Esophagus squamous epithelium (tissue), 5 donors: ENCODE data around the gene SHTN1. TPM values are rescaled to one million over a fixed set of nuclear protein-coding genes. Genes with fewer than 3 reads are reported as not detected.

Source experiments
- DNase-seq: peaks from one replicate; lab custom pipeline; 2025; lab: John Stamatoyannopoulos, UW
- H3K27ac ChIP-seq, 4 donors: fragments of 200-600 bp; sonication (generic); one replicate each; pipeline ENCODE4 v1.5.1; 2016 to 2019; ENCODE audit warnings: mild to moderate bottlenecking in 1 of 4
- H3K27me3 ChIP-seq, 4 donors: fragments of 200-600 bp; sonication (generic); 1 replicate in 3 of 4; 2 replicates in 1 of 4; pipeline versions ENCODE4 v1.5.1 to v1.6.0; 2017 to 2021; ENCODE audit warnings: antibody characterized with exemption in 1 of 4
- H3K36me3 ChIP-seq, 3 donors: fragments of 200-600 bp; sonication (generic); one replicate each; pipeline ENCODE4 v1.5.1; 2016 to 2019
- H3K4me1 ChIP-seq, 3 donors: fragments of 200-600 bp; sonication (generic); one replicate each; pipeline ENCODE4 v1.5.1; 2017 to 2019
- H3K4me3 ChIP-seq, 4 donors: fragments of 200-600 bp; sonication (generic); 1 replicate in 3 of 4; 2 replicates in 1 of 4; pipeline ENCODE4 v1.5.1; 2016 to 2019; ENCODE audit warnings: mild to moderate bottlenecking in 2 of 4, moderate library complexity in 1 of 4
- H3K9me3 ChIP-seq, 3 donors: fragments of 200-600 bp; sonication (generic); one replicate each; pipeline ENCODE4 v1.5.1; 2016 to 2019
- POLR2A ChIP-seq, 4 donors: fragments of 450-650 bp; IDR thresholded peaks; one replicate each; pipeline ENCODE4 v1.6.1; 2017; ENCODE audit warnings: antibody characterized with exemption in 4 of 4, mild to moderate bottlenecking in 4 of 4, moderate library complexity in 3 of 4
- WGBS, 2 donors: methylation state at CpG; one replicate each; pipeline ENCODE4 v1.1.5; 2018; 5-methylcytosine and 5-hydroxymethylcytosine counted together
- intact Hi-C: fragments of 100-400 bp; cut with DNase I; formaldehyde crosslinking; loops from one replicate; pipeline ENCODE4 v1.15.0; 2022
- total RNA-seq, 4 donors: library from RNA; depleted of rRNA; stranded (reverse); fragments of >200 nt; gene quantifications; one replicate each; pipeline ENCODE4 v1.1.0, GENCODE V29; 2016
- TF ChIP-seq, protein P1 (sequence below), 6 experiments: fragments of 450-650 bp in 4 of 6; fragments of 200-600 bp in 2 of 6; sonication (generic) in 2 of 6; IDR thresholded peaks; one replicate each; pipeline ENCODE4 v1.5.1; 2016 to 2019; ENCODE audit warnings: antibody characterized with exemption in 6 of 6, mild to moderate bottlenecking in 4 of 6, moderate library complexity in 4 of 6
- donor health status: DM: yes; HTN: yes; CAD: no.

The SHTN1 gene
- total RNA-seq, 4 donors from 2014 or later, result 8.6 to 12.5 (median 10.2) TPM

DNA sequence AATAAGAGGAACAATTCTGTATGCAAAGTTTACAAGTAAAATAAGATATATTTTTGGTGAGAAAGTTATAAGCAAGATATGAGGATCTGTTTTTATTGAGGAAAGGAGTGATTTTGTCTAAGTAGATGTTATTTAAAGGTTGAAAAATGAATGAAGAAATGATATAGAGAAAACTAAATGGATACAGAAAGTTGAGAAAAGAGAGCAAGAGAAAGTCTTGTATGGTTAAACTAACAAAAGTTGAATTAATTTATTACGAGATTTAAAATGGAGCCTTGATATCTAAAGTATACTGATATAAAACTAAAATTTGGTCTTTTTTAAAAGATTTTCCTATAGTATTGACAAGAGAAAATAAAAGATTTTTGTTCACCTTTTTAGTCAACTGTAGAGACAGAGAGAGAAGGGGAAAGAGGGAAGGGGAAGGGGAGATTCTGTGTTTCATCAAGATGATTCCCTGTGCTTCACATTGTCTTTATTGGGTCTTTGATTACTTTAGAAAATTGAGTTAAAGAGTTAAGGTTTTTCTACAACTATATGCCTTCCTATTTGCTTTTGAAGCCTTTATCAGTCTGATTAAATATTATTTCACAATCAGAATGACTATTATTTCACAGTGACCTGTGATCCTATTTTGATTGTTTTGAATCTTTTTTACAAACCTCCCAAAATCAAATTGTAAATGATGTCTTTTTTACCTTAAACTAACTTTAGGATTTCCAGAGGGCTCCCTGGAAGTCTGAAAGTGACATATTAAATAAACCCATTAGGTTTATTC, 10.7 kb downstream of the SHTN1 start:
- H3K4me3 ChIP-seq, result no peak overlapping the region
- no peaks in the 10 kb centered on the region for H3K27me3 ChIP-seq
- intact Hi-C loops, result no loop called here
- no peaks in the 10 kb centered on the region for H3K9me3 ChIP-seq
- no peak overlapping the region for H3K27ac ChIP-seq
- WGBS, 2 donors, result 92 to 93% methylated on average over 1 of the region's 1 CpG
- TF ChIP-seq, protein P1, sequence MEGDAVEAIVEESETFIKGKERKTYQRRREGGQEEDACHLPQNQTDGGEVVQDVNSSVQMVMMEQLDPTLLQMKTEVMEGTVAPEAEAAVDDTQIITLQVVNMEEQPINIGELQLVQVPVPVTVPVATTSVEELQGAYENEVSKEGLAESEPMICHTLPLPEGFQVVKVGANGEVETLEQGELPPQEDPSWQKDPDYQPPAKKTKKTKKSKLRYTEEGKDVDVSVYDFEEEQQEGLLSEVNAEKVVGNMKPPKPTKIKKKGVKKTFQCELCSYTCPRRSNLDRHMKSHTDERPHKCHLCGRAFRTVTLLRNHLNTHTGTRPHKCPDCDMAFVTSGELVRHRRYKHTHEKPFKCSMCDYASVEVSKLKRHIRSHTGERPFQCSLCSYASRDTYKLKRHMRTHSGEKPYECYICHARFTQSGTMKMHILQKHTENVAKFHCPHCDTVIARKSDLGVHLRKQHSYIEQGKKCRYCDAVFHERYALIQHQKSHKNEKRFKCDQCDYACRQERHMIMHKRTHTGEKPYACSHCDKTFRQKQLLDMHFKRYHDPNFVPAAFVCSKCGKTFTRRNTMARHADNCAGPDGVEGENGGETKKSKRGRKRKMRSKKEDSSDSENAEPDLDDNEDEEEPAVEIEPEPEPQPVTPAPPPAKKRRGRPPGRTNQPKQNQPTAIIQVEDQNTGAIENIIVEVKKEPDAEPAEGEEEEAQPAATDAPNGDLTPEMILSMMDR (IDR thresholded peaks at IDR 0.05), result no peak
- no peak for TF ChIP-seq POLR2A (IDR thresholded peaks at IDR 0.05)
- DNase-seq, result no peak
- no peaks in the 10 kb centered on the region for H3K4me1 ChIP-seq
- H3K36me3 ChIP-seq, result no peaks in the 10 kb centered on the region

DNA sequence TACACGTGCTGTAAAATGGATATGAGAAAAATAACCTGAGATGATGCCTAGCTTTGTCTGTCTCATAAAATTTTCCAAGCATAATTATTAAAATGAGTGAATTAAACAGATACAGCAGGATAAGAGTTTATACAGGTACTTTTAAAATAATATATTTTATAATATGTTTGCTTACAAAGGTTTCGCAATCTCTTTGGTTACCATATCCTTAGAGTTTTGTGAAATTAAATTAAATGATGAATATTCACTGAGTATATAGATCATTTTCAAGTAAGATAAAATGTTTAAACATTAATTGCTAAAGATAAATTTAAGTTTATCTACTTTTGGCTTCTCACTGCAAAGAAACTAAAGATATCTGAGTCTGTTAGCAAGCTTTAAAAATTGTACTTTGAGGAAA, 11.4 kb downstream of the SHTN1 start:
- H3K36me3 ChIP-seq, result no peaks in the 10 kb centered on the region
- 90 to 93% methylated on average over 2 of the region's 2 CpGs for WGBS, 2 donors
- H3K27ac ChIP-seq, result no peak overlapping the region
- peaks cover 0 to 4% (median 0%) of the 10 kb centered on the region in 3 donors for H3K4me1 ChIP-seq
- no peaks in the 10 kb centered on the region for H3K9me3 ChIP-seq
- intact Hi-C loops, result no loop called here
- DNase-seq, result no peak
- no peaks in the 10 kb centered on the region for H3K27me3 ChIP-seq
- TF ChIP-seq, protein P1 (IDR thresholded peaks at IDR 0.05), result no peak
- TF ChIP-seq POLR2A (IDR thresholded peaks at IDR 0.05), result no peak
- no peak overlapping the region for H3K4me3 ChIP-seq

DNA sequence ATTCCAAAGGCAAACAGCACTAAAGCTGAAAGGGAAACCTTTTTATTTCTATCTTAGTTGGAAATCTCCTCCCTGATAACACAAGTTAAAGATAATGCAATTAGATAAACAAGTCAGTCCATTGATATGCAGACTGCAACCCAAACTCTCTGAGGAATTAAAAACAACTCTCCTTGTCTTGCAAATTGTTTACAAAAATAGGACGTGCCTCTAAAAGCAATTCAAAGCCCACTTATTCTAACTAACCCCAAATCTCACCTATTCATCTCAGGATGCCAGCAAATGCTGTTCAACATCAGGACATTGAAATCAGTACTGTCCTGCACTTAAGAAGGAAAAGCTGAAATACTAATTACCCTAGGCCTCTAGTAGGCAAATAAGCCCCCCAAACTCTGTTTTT, 12.8 kb downstream of the SHTN1 start:
- H3K36me3 ChIP-seq, result no peaks in the 10 kb centered on the region
- peaks cover 0 to 5% (median 0%) of the 10 kb centered on the region in 3 donors for H3K4me1 ChIP-seq
- 61 to 86% methylated on average over 1 of the region's 1 CpG for WGBS, 2 donors
- H3K27me3 ChIP-seq, result no peaks in the 10 kb centered on the region
- no peak overlapping the region for H3K27ac ChIP-seq
- no peaks in the 10 kb centered on the region for H3K9me3 ChIP-seq
- H3K4me3 ChIP-seq, result no peak overlapping the region
- no peak for TF ChIP-seq POLR2A (IDR thresholded peaks at IDR 0.05)
- TF ChIP-seq, protein P1 (IDR thresholded peaks at IDR 0.05), result no peak
- no peak for DNase-seq
- intact Hi-C loops, result no loop called here

DNA sequence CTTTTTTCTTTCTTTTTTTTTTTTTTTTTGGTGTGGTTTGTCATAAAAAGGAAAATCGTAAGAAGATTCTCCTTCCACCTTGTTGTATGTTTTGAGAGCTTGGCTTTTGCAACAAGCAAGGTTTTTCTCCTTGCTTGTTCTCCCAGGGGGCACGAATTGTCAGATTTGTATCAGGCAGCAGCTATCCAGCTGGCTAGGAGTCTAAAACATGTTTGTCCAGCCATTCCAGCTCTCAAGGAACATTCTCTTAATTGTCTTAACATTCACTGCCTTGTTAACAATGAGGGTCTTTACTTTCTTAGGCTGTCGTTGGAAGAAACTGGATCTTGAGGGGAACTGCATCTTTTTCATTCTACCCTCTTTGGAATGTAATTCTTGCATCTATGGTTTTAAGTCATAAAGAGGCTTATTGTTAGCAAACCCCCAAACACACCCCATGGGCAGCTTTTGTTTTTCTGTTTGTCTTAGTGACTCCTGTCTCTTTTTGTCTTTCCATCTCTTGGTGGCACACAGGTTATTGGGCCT, 14.6 kb downstream of the SHTN1 start:
- DNase-seq, result no peak
- intact Hi-C loops, result no loop called here
- Histone ChIP-seq H3K36me3 (no peaks in the 10 kb centered on the region), H3K4me1 (peaks cover 0 to 5% (median 0%) of the 10 kb centered on the region in 3 donors), H3K4me3 (no peak overlapping the region), H3K27ac (no peak overlapping the region), H3K27me3 (no peaks in the 10 kb centered on the region), H3K9me3 (no peaks in the 10 kb centered on the region)
- TF ChIP-seq POLR2A (IDR thresholded peaks at IDR 0.05), result no peak
- TF ChIP-seq, protein P1 (IDR thresholded peaks at IDR 0.05), result no peak
- WGBS, 2 donors, result 74 to 90% methylated on average over 3 of the region's 3 CpGs

DNA sequence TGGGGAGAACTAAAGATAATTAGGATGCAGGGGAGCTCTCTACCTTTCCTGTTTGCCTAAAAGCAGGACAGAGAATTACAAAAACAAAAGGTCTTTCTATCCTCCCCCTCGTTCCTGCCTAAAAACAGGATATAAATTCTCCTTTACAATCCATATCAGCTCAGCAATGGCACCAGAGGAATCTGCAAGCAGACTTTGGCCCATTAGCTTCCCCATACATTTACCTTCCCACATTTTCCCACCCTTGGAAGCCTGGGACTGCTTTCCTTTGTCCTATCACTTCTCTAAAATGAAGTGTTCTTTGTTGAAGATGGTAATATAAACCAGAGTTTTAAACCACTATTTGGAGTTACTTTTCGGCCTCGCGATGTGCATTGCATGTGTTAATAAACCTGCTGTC, 15.5 kb downstream of the SHTN1 start:
- no peaks in the 10 kb centered on the region for H3K36me3 ChIP-seq
- H3K4me3 ChIP-seq, result no peak overlapping the region
- no peak overlapping the region for H3K27ac ChIP-seq
- no peaks in the 10 kb centered on the region for H3K27me3 ChIP-seq
- DNase-seq, result no peak
- no peaks in the 10 kb centered on the region for H3K9me3 ChIP-seq
- H3K4me1 ChIP-seq, result peaks cover 0 to 5% (median 0%) of the 10 kb centered on the region in 3 donors
- TF ChIP-seq, protein P1 (IDR thresholded peaks at IDR 0.05), result no peak
- TF ChIP-seq POLR2A (IDR thresholded peaks at IDR 0.05), result no peak
- 78 to 84% methylated on average over 4 of the region's 4 CpGs for WGBS, 2 donors
- intact Hi-C loops, result no loop called here
